Measurements from ENCODE around the gene PACRG.

The PACRG gene

GRCh38 chr6:163177892-163178420, 450.2 kb downstream of the PACRG start:
- no peak for DNase-seq (ENCODE audit: low read depth)

DNA sequence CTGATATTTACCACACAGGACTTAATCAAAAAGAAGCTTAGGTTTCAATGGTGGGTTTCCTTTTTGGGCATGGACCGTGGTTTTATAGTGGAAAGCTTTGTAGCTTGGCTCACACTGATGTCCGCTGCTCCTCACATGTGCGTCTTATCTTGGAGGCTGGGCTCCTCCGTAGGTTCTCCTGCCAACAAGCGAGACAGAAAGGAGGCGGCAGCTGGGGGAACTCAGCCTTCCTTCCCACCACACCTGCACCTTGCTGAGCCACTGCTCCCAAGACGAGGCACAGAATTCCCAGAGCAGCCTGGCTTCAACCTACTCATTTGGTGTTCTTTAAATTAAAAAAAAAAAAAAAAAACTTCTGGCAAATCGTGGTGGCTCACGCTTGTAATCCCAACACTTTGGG, 451.3 kb downstream of the PACRG start:
- DNase-seq (ENCODE audit: low read depth): no peak

DNA sequence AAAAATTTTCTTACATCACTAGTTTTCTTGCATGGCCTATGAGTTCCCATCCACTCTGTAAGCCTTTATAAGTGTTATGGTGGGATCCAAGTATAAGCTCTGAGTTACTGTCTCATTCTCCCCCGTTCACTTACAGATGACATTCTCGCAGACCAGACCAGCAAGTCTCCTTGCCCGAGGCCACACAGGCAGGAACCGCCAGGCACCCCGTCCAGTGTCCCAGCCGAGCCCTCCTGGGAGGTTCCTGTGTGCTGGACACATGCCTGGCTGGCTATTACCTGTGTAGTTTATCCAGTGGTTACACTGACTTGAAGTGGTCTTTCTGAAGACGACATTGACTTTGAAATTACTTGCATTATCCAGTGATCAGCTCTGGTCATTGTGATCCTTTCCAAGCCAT, 451.9 kb downstream of the PACRG start:
- DNase-seq (ENCODE audit: low read depth): no peak

- DNase-seq (ENCODE audit: low read depth): no peak
These were observed 453.2 kb downstream of the PACRG start for GRCh38 chr6:163180874-163181541.

GRCh38 chr6:163181666-163182180, 453.9 kb downstream of the PACRG start:
- DNase-seq (ENCODE audit: low read depth): no peak

- no peak for DNase-seq (ENCODE audit: low read depth)
These were observed 454.9 kb downstream of the PACRG start for GRCh38 chr6:163182696-163183095.

DNA sequence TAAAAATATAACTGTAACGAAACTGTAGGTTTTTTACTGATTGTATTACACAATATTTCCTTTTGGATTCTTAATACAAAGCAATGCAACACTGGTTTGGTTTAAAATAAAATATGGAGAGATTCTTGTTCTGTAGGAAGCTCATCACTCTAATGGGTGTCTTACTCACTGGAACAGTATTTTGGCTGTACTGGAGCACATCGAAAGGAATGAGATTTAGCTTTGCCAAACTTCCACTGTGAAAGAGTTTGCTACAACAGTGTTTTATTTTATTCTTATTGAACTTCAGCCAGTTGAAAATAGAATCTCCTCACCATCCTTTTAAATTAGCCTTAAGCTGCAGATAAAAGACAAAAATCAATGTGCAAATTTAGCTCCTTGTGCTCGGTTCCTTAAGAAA, 456.0 kb downstream of the PACRG start:
- no peak for DNase-seq (ENCODE audit: low read depth)

- no peak for DNase-seq (ENCODE audit: low read depth)
These were observed 458.0 kb downstream of the PACRG start for GRCh38 chr6:163185744-163186143.

DNA sequence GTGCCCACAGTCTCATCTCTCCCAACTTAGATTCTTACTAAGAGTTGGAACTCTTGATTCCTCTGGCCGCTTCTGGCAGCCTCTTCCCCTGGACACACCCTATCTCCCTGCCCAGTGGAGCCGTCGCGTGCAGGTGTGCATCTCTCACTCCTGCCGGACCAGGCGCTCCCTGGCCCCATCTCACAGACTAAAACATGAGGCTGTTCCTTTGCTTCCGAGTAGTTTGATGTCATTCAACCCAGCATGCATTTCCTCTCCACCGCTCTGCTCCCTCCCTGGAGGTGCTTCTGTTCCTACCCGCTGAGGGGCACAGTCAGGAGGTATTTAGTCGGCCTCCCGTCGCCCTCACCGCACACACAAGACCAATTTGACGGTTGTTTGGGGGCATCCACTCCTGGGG, 458.8 kb downstream of the PACRG start:
- no peak for DNase-seq (ENCODE audit: low read depth)

DNA sequence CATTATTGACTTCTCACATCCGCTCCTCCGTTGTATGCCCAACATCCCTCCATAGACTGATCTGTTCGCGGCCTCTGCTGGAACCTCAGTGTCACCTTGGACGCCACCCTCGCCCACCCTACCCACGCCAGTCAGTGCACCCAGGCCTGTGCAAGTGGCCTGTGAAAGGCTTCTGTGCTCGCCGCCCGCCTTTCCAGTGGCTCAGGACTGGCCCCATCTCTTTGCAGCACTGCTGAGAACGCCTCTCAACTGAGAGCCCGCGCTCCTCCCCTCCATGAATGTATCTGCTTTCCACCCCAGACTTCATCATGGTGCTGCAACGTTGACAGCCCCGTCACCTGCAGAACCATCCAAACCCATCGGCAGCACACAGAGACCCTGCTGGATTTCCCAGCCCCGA, 459.4 kb downstream of the PACRG start:
- DNase-seq (ENCODE audit: low read depth): no peak

- no peak for DNase-seq (ENCODE audit: low read depth)
These were observed 459.8 kb downstream of the PACRG start for GRCh38 chr6:163187606-163188005.

- no peak for DNase-seq (ENCODE audit: low read depth)
These were observed 461.0 kb downstream of the PACRG start for GRCh38 chr6:163188746-163189145.

GRCh38 chr6:163189609-163190008, 461.8 kb downstream of the PACRG start:
- DNase-seq (ENCODE audit: low read depth): no peak

DNA sequence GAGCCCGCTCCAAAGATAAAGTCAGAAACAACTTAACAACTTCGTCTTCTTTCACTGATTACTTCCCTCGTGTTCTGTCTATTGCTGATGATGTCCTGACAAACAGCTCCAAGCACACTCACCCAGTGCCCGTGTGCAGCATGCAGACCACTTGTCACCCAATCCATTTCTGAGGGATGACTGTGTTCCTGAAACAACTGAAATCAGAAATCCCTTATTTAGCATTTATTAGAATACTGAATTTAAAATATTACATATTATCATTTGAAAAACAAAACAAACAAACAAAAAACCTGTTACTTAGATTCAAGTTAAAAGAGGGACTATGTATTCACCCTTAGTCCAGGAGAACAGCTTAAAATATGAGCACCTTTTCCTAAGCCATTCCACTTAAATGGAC, 463.0 kb downstream of the PACRG start:
- no peak for DNase-seq (ENCODE audit: low read depth)

- no peak for DNase-seq (ENCODE audit: low read depth)
These were observed 464.1 kb downstream of the PACRG start for GRCh38 chr6:163191704-163192537.

GRCh38 chr6:163192591-163192990, 464.8 kb downstream of the PACRG start:
- no peak for DNase-seq (ENCODE audit: low read depth)

DNA sequence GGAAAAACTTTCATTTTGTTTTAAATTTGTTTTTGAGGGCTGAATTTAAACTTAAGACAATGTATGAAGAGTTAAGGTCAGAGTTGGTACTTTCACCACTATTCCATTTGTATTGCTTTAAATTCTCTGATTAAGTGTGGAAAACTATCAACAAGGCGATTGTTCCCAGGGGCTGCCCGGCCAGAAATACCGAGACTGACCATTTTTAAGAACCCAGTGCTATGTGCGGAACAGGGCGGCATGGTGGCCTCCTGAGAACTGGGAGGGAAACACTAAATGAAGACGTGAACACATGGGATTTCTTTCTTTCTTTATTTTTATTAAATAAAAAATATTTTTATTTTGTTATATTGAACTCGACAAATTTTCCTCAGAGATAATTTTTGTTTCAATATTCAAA, 465.6 kb downstream of the PACRG start:
- DNase-seq (ENCODE audit: low read depth): no peak

DNA sequence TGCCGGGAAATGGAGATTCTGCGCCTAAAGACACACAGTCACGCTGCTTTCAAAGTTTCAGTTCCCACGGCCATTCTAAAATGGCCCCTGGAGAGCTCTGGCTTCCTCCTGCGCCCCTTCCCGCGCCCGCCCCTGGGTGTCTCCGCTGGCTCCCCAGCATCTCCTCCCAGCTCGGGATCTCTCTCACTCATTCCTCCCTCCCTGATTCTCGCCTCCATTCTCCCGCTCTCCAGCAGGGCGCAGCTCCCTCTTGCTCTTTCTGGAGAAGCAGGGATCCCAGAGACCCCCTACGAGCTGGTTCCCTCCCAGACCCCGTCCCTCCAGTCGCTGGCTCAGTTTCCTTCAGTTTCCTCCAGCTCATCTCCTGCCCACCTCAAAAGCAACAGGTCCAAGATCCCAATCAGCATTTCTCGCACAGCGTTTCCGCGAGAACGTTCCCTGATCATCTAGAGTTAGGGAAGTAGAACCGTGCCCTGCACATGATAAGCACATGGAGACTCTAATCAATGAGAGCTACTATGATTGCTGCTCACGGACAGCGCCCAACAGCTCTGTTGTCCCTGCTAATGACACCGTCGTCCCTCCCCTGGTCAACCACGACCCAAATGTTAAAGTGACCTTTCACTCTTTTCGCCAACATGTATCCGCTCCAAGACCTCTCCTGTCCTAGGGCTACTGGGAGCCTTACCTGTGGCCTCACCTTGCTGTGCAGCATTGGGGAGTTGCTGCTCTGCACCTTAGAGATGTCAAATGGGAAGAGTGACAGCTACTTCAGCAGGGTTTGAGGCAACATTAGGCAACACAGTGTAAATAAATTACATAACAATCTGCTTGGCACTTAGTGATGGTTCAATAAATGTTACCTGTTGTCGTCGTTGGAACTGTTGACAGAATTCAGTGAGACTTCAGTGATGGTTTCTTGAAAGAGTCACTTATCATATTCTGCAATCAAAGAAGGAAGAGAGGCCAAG, 468.2 kb downstream of the PACRG start:
- no peak for DNase-seq (ENCODE audit: low read depth)

DNA sequence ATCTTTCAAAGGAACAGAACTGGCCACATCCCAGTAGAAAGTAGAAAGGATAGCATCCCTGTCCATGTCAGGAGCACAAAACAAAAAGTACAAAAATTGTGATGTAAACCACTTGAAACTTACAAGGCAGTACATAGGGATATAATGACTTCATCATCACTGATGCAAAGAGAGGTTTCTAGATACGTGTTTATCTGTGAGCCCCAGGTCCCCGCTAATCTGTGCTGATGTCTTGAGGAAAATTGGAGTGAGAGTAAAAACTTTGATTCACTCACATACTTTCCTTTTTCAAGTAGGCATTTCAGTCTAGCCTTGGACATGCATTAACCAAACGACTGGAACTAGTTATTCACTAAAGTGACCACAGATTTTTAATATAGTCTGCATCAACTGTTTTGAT, 470.1 kb downstream of the PACRG start:
- no peak for DNase-seq (ENCODE audit: low read depth)

- no peak for DNase-seq (ENCODE audit: low read depth)
These were observed 470.6 kb downstream of the PACRG start for GRCh38 chr6:163198396-163198795.

- no peak for DNase-seq (ENCODE audit: low read depth)
These were observed 471.6 kb downstream of the PACRG start for GRCh38 chr6:163199371-163199770.

DNA sequence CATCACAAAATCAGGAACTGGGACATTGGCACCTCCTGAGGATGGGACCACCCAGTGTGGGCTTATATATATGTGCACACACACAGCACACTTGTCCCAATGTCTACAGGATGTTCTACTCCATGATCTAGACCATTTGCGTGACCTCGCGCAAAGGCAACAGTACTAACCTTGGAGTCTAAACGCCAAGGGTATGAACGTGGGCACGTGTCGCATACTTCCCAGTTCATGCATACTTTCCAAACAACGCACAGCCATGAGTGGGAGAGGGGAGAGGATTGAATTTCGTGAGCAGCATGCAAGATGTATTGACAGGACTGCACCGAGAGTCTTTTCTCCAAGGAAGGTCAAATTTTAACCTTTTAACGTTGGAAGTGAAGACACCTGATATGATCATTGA, 472.5 kb downstream of the PACRG start:
- DNase-seq (ENCODE audit: low read depth): no peak
